DMS114 treated with DMSO at 0.1 percent for 48 hours (cell line): ENCODE measurements around the gene KCNIP2.

Experiments
- DNase-seq: peaks from one replicate; lab custom pipeline; 2025; ENCODE audit not compliant: unreplicated experiment; lab: John Stamatoyannopoulos, UW

The KCNIP2 gene

GRCh38 chr10:101843032-101844021 is at the start of gene KCNIP2:
TSS of gene KCNIP2 (minus strand) at chr10:101843800. CDS start at chr10:101843568, 232 bp downstream.
- peak; percentile 19 for DNase-seq

GRCh38 chr10:101892782-101893391 is 49.3 kb upstream of the KCNIP2 start:
- no peak for DNase-seq

- DNase-seq, result peak; percentile 49
Observed at GRCh38 chr10:101889256-101890210, 45.9 kb upstream of the KCNIP2 start.

GRCh38 chr10:101888251-101888949 is 44.8 kb upstream of the KCNIP2 start:
- DNase-seq, result no peak

- DNase-seq, result no peak
Observed at GRCh38 chr10:101887775-101888174, 44.2 kb upstream of the KCNIP2 start.

- no peak for DNase-seq
Observed at GRCh38 chr10:101886521-101887312, 43.1 kb upstream of the KCNIP2 start.

- no peak for DNase-seq
Observed at GRCh38 chr10:101881036-101881774, 37.6 kb upstream of the KCNIP2 start.

GRCh38 chr10:101880232-101880573 is 36.6 kb upstream of the KCNIP2 start:
- DNase-seq, result no peak

GRCh38 chr10:101879456-101880231 is 36.0 kb upstream of the KCNIP2 start:
- DNase-seq, result no peak

GRCh38 chr10:101878869-101879268 is 35.3 kb upstream of the KCNIP2 start:
- DNase-seq, result no peak

- no peak for DNase-seq
Observed at GRCh38 chr10:101875068-101875688, 31.6 kb upstream of the KCNIP2 start.

- no peak for DNase-seq
Observed at GRCh38 chr10:101874252-101874651, 30.7 kb upstream of the KCNIP2 start.

- no peak for DNase-seq
Observed at GRCh38 chr10:101867931-101868330, 24.3 kb upstream of the KCNIP2 start.

- no peak for DNase-seq
Observed at GRCh38 chr10:101859530-101859929, 15.9 kb upstream of the KCNIP2 start.

- no peak for DNase-seq
Observed at GRCh38 chr10:101858723-101859500, 15.3 kb upstream of the KCNIP2 start.

GRCh38 chr10:101857802-101858476 is 14.3 kb upstream of the KCNIP2 start:
- DNase-seq, result no peak
